NCI-H526 treated with DMSO at 0.1 percent for 48 hours (cell line): ENCODE measurements around the gene TMEM17.
"Not testable (repeated sequence)": the region's sequence is repeated elsewhere in the genome, so short reads cannot be mapped to it uniquely, and the experiment has no call there.

Experiments used
- DNase-seq: peaks from one replicate; lab custom pipeline; 2025; lab: John Stamatoyannopoulos, UW

The TMEM17 gene, protein sequence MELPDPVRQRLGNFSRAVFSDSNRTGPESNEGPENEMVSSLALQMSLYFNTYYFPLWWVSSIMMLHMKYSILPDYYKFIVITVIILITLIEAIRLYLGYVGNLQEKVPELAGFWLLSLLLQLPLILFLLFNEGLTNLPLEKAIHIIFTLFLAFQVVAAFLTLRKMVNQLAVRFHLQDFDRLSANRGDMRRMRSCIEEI

GRCh38 chr2:62505750-62506420 is at the start of gene TMEM17:
TSS of gene TMEM17 (minus strand) at chr2:62506195. CDS start at chr2:62506129, 66 bp downstream.
- DNase-seq: peak; percentile 81

- no peak for DNase-seq
Observed at GRCh38 chr2:62554440-62554839, 48.4 kb upstream of the TMEM17 start.

DNA sequence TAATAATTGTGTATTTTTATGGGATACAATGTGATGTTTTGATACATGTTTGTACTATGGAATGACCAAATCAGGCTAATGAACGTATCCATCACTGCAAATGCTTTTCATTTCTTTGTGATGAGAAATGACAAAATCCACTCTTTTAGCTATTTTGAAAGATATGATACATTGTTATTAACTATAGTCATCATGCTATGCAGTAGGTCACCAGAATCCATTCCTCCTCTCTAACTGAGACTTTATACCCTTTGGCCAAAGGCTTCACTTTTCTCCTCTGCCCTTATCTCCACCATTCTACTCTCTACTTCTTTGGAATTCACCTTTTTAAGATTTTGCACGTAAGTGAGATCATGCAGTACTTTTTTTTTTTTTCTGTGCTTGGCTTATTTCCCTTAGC is 44.5 kb upstream of the TMEM17 start:
- DNase-seq: no peak

DNA sequence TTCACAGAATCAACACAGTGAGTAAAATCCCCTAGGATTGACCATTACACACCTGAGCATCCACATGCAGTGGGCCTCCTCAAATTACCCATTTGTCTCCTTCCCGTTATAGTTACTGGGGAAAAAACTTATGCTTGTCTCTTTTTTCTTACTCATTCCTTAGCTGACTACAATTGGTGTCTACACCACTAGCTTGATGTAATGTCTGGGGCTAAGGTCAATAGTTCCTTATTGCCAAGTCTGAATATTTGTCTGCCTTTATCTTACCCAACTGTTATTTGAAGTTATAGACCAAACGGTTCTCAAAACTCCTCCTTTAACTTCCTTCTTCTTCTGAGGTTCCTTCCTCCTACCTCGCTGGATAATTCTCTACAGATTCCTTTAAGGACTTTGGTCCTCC is 41.9 kb upstream of the TMEM17 start:
- no peak for DNase-seq

DNA sequence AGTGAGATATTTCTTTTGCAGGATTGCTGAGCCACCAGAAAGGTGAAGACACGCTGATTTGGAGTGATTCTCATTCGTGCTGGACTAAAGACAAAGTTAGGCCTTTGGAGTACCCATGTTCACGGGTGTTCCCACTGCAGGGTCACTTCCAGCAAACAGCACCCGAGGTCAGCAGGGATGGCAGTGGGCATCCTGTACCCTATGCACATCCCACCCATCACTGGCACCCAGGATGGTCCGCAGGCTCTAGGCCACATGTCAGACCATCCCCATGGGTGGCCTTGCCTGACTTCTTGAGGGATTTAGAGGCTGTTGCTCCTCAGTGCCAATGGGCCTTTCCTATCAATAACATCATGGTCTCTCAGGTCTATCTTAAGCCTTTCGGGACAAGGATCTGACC is 39.3 kb upstream of the TMEM17 start:
- DNase-seq: no peak

DNA sequence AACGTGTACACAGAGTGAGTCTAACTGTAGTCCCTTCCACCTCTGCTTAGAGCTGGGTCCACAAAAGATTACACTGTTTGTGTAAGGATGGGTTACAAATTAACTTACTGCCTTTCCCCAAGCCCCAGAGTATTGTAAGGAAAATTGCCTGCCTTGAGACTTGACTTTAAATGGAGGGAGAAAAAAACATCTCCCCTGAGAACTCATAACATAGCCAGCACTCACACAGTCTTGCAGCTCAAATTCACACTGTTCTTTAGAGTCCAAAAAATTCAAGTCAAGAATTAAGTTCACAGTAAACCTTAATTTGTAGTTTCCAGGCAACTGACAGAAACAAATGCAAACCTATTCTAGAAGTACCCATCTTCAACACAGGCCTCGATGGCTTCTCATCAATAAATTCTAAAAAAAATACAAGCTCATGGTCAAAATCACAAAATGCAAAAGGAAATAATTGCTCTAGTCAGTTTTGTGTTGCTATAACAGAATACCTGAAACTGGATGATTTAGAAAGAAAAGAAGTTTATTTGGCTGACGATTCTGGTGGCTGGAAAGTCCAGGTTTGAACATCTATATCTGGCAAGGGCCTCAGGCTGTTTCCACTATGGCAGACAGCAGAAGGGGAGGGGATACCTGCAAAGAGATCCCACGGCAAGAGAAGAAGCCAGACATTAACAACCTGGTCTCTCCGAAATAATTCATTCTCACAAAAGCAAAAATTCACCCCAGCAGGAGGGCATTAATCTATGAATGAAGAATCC is 34.6 kb upstream of the TMEM17 start:
- DNase-seq: no peak

- DNase-seq: no peak
Observed at GRCh38 chr2:62539606-62540407, 33.8 kb upstream of the TMEM17 start.

GRCh38 chr2:62538756-62539155 is 32.8 kb upstream of the TMEM17 start:
- DNase-seq: no peak

- DNase-seq: no peak
Observed at GRCh38 chr2:62537814-62538213, 31.8 kb upstream of the TMEM17 start.

DNA sequence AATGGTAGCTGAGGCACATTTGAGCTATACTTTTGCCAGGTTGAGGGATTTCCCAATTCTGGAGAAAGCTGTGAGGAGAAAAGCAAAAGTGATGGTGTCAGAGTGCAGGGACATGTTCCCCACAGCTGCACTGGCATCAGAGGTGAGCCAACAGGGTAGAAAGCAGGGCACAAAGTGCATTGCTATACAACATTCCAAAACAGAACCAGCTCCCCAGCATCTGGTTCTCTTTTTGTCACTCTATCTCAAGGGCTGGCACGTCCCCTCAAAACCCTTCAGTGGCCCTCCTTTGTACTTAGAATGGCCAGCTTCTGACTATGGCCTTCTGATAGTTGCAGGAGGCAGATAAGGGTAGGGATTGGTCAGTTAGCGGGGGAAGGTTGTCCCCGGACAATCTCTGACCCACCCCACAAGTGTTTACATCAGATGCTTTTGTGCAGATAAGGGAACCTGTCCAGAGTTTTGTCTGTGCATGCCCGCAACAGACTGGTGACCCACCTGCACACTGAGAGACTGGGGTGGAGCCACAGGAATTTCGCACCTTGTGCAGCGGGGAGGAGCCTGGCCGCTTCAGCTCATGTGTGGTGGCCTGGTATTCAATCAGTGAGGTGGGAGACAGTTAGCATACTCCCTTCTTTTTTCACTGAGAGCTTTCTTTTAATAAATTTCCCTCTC is 31.0 kb upstream of the TMEM17 start:
- DNase-seq: no peak

- not testable (repeated sequence) for DNase-seq
Observed at GRCh38 chr2:62535521-62535920, 29.5 kb upstream of the TMEM17 start.

GRCh38 chr2:62531594-62531993 is 25.6 kb upstream of the TMEM17 start:
- DNase-seq: no peak

GRCh38 chr2:62529758-62530157 is 23.8 kb upstream of the TMEM17 start:
- DNase-seq: no peak

GRCh38 chr2:62527478-62528210 is 21.6 kb upstream of the TMEM17 start:
- DNase-seq: no peak

GRCh38 chr2:62526531-62527381 is 20.8 kb upstream of the TMEM17 start:
- no peak for DNase-seq

DNA sequence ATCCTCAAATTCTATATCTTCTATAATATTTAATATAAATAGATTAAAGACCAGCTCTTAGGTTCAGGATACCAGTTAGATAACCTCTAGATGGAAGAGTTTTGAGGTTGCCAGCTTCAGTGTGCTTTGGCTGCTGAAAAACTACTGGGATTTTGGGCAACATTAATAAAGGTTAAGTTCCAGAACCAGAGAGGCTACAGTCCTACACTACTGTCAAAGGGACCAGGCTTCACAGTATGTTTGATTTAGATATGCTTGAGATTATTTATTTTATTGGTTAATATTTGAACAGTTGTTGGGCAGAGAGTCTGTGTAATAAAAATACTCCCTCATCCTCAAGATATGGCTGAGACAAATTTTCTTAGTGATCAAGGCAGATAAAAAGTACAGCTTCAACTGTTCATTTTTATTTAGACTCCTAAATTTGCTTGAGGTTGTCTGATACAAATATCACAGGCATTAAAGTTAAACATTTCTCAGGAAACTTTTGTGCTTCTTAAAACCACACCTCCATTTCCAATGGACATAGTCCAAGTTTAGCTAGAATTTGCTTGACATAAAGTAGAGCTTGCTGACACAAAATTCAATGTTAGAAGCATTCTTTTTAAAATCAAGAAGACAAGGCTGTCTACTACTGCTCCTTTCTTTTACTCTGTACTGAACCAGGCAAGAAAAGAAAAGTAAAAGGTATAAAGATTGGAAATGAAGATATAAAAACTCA is 19.7 kb upstream of the TMEM17 start:
- DNase-seq: no peak

DNA sequence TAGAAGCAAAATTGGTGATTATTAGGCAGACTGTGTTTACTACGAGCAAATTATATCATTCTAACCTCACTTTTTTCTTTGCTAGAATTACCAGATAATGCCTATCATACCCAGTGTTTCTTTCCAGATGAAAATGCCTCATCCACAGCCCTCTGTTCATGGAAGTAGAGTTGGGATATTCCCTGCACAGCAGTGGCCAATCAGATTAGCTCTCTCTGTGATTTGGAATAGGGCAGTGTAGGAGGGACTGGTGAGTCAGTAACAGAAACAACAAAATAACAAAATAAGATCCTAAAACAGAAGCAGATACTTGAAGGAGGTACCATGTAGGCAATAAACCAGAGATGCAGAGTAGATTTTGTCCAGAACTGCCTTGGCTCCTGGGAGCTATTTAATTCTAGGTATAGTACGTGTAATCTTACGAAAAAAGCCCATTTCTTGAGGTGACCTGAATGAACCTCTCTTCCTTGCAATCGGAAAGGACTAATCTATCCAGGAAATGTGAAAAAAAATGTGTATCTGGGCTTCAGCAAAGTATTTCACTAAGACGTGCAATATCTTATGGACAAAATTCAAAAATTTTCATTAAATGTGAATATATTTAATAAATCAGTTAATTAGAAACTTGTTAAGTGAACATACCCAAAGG is 18.4 kb upstream of the TMEM17 start:
- no peak for DNase-seq

DNA sequence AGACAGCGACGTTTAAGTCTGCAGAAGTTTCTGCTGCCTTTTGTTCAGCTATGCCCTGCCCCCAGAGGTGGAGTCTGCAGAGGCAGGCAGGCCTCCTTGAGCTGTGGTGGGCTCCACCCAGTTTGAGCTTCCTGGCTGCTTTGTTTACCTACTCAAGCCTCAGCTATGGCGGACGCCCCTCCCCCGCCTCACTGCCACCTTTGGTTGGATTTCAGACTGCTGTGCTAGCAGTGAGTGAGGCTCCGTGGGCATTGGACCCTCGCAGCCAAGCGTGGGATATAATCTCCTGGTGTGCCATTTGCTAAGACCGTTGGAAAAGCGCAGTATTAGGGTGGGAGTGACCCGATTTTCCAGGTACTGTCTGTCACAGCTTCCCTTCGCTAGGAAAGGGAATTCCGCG is 15.1 kb upstream of the TMEM17 start:
- DNase-seq: not testable (repeated sequence)

DNA sequence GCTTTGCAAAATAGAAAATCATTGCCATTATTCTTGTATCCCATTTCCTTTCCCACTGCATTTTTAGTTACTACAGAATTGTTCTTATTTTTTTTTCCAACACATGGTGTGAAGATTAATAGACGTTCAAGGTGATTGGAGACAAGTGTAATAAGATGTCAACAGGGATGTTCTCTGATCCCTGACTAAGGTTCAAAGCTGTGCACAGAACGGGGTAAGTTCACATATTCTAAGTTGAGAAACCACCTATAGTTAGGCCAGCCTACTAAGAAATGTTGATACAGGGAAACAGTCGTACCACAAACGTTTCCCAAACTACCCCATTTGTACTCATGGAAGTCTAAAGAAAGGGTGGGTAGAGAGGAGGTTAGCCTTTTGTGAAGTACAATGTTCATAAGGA is 6.4 kb upstream of the TMEM17 start:
- no peak for DNase-seq
